Frontal cortex (tissue), 1 donor: ENCODE measurements around the gene CDSN. TPM values are rescaled to one million over a fixed set of nuclear protein-coding genes. Genes with fewer than 3 reads are reported as not detected.

Experiments used
- small RNA-seq: library from RNA; depleted of rRNA; stranded (forward); fragments of <200 nt; gene quantifications from one replicate; pipeline ENCODE3, GENCODE V24; 2014
- total RNA-seq: library from RNA; depleted of rRNA; stranded (reverse); fragments of >200 nt; gene quantifications from one replicate; pipeline ENCODE4 v1.2.3, GENCODE V29; 2014

Gene CDSN
- total RNA-seq, 1 donor from 2014 or later: not detected

Small RNA genes within 50 kb of the gene (small RNA-seq; reads per million reads assigned to genes)
- gene POLR2LP1 (not detected), gene RNU6-1133P (0.08 reads per million)

Other genes starting within 250 kb of the CDSN start
- 106 TPM for gene DDR1, start 235.9 kb downstream of the CDSN start, total RNA-seq
- gene GTF2H4, start 212.2 kb downstream of the CDSN start, total RNA-seq: 15.5 TPM
- gene VARS2, start 206.2 kb downstream of the CDSN start, total RNA-seq: 22.4 TPM
- gene SFTA2, start 188.3 kb downstream of the CDSN start, total RNA-seq: not detected
- gene MUCL3, start 179.5 kb downstream of the CDSN start, total RNA-seq: not detected
- not detected for gene MUC21, start 136.7 kb downstream of the CDSN start, total RNA-seq
- gene MUC22, start 110.0 kb downstream of the CDSN start, total RNA-seq: not detected
- gene C6orf15, start 7.9 kb downstream of the CDSN start, total RNA-seq: not detected
- gene PSORS1C1, start 5.6 kb downstream of the CDSN start, total RNA-seq: not detected
- not detected for gene PSORS1C2, start 18.6 kb upstream of the CDSN start, total RNA-seq
- 5.7 TPM for gene CCHCR1, start 37.4 kb upstream of the CDSN start, total RNA-seq
- gene TCF19, start 38.1 kb upstream of the CDSN start, total RNA-seq: 2.0 TPM
- not detected for gene POU5F1, start 50.2 kb upstream of the CDSN start, total RNA-seq
- 22.0 TPM for gene HLA-C, start 151.6 kb upstream of the CDSN start, total RNA-seq
- gene HLA-B, start 236.7 kb upstream of the CDSN start, total RNA-seq: 41.6 TPM